B cell (primary cell): Measurements from ENCODE around the gene TRIP10.

ENCODE experiments used
- EZH2 ChIP-seq: IDR thresholded peaks from 2 replicates; pipeline ENCODE4 v1.6.1; 2012; ENCODE audit warnings: borderline replicate concordance, low read depth, mild to moderate bottlenecking, moderate library complexity, low read length; ENCODE audit not compliant: insufficient read depth, poor library complexity, severe bottlenecking
- TF ChIP-seq, protein P1 (sequence below): fragments of 200-600 bp; IDR thresholded peaks from one replicate; pipeline ENCODE4 v1.8.0; 2022; ENCODE audit warnings: antibody characterized with exemption, mild to moderate bottlenecking

GRCh38 chr19:6765738-6766356 is 26.4 kb downstream of the TRIP10 start:
- TF ChIP-seq, protein P1, sequence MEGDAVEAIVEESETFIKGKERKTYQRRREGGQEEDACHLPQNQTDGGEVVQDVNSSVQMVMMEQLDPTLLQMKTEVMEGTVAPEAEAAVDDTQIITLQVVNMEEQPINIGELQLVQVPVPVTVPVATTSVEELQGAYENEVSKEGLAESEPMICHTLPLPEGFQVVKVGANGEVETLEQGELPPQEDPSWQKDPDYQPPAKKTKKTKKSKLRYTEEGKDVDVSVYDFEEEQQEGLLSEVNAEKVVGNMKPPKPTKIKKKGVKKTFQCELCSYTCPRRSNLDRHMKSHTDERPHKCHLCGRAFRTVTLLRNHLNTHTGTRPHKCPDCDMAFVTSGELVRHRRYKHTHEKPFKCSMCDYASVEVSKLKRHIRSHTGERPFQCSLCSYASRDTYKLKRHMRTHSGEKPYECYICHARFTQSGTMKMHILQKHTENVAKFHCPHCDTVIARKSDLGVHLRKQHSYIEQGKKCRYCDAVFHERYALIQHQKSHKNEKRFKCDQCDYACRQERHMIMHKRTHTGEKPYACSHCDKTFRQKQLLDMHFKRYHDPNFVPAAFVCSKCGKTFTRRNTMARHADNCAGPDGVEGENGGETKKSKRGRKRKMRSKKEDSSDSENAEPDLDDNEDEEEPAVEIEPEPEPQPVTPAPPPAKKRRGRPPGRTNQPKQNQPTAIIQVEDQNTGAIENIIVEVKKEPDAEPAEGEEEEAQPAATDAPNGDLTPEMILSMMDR: no peak
- TF ChIP-seq EZH2: no peak
